ENCODE data around the gene GPR176.

GPR176 gene

GRCh38 chr15:39957481-39957880 is 37.4 kb upstream of the GPR176 start:
- no peak overlapping the region for H2BK5ac ChIP-seq (ENCODE audit: low read depth, low read length, poor library complexity, severe bottlenecking)
- WGBS: 58% methylated on average over 1 of the region's 1 CpG
- no peaks in the 10 kb centered on the region for H3K27me3 ChIP-seq (ENCODE audit: control insufficient read depth in 1 of 2, insufficient read depth in 1 of 2, low read length in 2 of 2)
- H4K8ac ChIP-seq (ENCODE audit: low read length): no peak overlapping the region
- no peak overlapping the region for H4K91ac ChIP-seq (ENCODE audit: low read length)
- peaks cover 31 to 95% of the 10 kb centered on the region in 2 experiments for H3K36me3 ChIP-seq (ENCODE audit: control insufficient read depth in 1 of 2, insufficient read depth in 2 of 2, low read depth in 1 of 2, low read length in 2 of 2)
- H2AK5ac ChIP-seq (ENCODE audit: low read length, severe bottlenecking): no peak overlapping the region
- H2BK15ac ChIP-seq (ENCODE audit: low read depth, poor library complexity, severe bottlenecking): no peak overlapping the region
- no peak overlapping the region for H3K18ac ChIP-seq (ENCODE audit: low read depth in 1 of 2, low read length in 2 of 2)
- H3K14ac ChIP-seq (ENCODE audit: low read length in 2 of 2): no peak overlapping the region
- H3K4me3 ChIP-seq (ENCODE audit: insufficient read depth in 1 of 2, low read depth in 1 of 2, low read length in 2 of 2): no peak overlapping the region
- no peak for DNase-seq
- H3K9me3 ChIP-seq (ENCODE audit: control insufficient read depth, low read length): no peaks in the 10 kb centered on the region
- peaks cover 31% of the 10 kb centered on the region for H3K79me1 ChIP-seq (replicated peaks; ENCODE audit: low read length, poor library complexity, severe bottlenecking)
- no peak overlapping the region for H3K9ac ChIP-seq (ENCODE audit: low read length)
- H2BK12ac ChIP-seq (ENCODE audit: low read length in 2 of 2): no peak overlapping the region
- no peaks in the 10 kb centered on the region for H3K4me1 ChIP-seq (ENCODE audit: control insufficient read depth, insufficient read depth, low read depth, low read length)
- no peak overlapping the region for H2BK120ac ChIP-seq (ENCODE audit: low read depth, low read length)
- H3K23ac ChIP-seq (ENCODE audit: low read length in 2 of 2): no peak overlapping the region
- H3K4ac ChIP-seq (ENCODE audit: low read depth in 1 of 2, low read length in 2 of 2): no peak overlapping the region
- no peak overlapping the region for H2AFZ ChIP-seq (ENCODE audit: low read depth, low read length)
- H3K27ac ChIP-seq (ENCODE audit: low read length, poor library complexity, severe bottlenecking): no peak overlapping the region
- H3K4me2 ChIP-seq (ENCODE audit: low read length, poor library complexity, severe bottlenecking): no peak overlapping the region

- no peak overlapping the region for H3K27ac ChIP-seq (ENCODE audit: low read length, poor library complexity, severe bottlenecking)
- H2BK15ac ChIP-seq (ENCODE audit: low read depth, poor library complexity, severe bottlenecking): no peak overlapping the region
- no peak overlapping the region for H3K4ac ChIP-seq (ENCODE audit: low read depth in 1 of 2, low read length in 2 of 2)
- no peak overlapping the region for H2BK12ac ChIP-seq (ENCODE audit: low read length in 2 of 2)
- no peak overlapping the region for H3K23ac ChIP-seq (ENCODE audit: low read length in 2 of 2)
- H4K8ac ChIP-seq (ENCODE audit: low read length): no peak overlapping the region
- H2AFZ ChIP-seq (ENCODE audit: low read depth, low read length): no peak overlapping the region
- no peak for DNase-seq
- H2BK5ac ChIP-seq (ENCODE audit: low read depth, low read length, poor library complexity, severe bottlenecking): no peak overlapping the region
- no peak overlapping the region for H2AK5ac ChIP-seq (ENCODE audit: low read length, severe bottlenecking)
- H3K4me1 ChIP-seq (ENCODE audit: control insufficient read depth, insufficient read depth, low read depth, low read length): peaks cover 1% of the 10 kb centered on the region
- H3K79me1 ChIP-seq (replicated peaks; ENCODE audit: low read length, poor library complexity, severe bottlenecking): peaks cover 26% of the 10 kb centered on the region
- no peak overlapping the region for H3K4me2 ChIP-seq (ENCODE audit: low read length, poor library complexity, severe bottlenecking)
- H3K27me3 ChIP-seq (ENCODE audit: control insufficient read depth in 1 of 2, insufficient read depth in 1 of 2, low read length in 2 of 2): no peaks in the 10 kb centered on the region
- 96% methylated on average over 4 of the region's 4 CpGs for WGBS
- H3K18ac ChIP-seq (ENCODE audit: low read depth in 1 of 2, low read length in 2 of 2): no peak overlapping the region
- H3K14ac ChIP-seq (ENCODE audit: low read length in 2 of 2): no peak overlapping the region
- no peak overlapping the region for H3K4me3 ChIP-seq (ENCODE audit: insufficient read depth in 1 of 2, low read depth in 1 of 2, low read length in 2 of 2)
- H2BK120ac ChIP-seq (ENCODE audit: low read depth, low read length): no peak overlapping the region
- no peak overlapping the region for H3K9ac ChIP-seq (ENCODE audit: low read length)
- no peaks in the 10 kb centered on the region for H3K9me3 ChIP-seq (ENCODE audit: control insufficient read depth, low read length)
- H3K36me3 ChIP-seq (ENCODE audit: control insufficient read depth in 1 of 2, insufficient read depth in 2 of 2, low read depth in 1 of 2, low read length in 2 of 2): peaks cover 43 to 94% of the 10 kb centered on the region in 2 experiments
- no peak overlapping the region for H4K91ac ChIP-seq (ENCODE audit: low read length)
Measured at GRCh38 chr15:39953521-39953920, 33.5 kb upstream of the GPR176 start.

GRCh38 chr15:39951561-39951960 is 31.5 kb upstream of the GPR176 start:
- 98% methylated on average over 7 of the region's 7 CpGs for WGBS
- Histone ChIP-seq H3K27me3 (ENCODE audit: control insufficient read depth in 1 of 2, insufficient read depth in 1 of 2, low read length in 2 of 2) (no peaks in the 10 kb centered on the region), H2BK15ac (ENCODE audit: low read depth, poor library complexity, severe bottlenecking) (no peak overlapping the region), H2BK120ac (ENCODE audit: low read depth, low read length) (no peak overlapping the region), H3K9me3 (ENCODE audit: control insufficient read depth, low read length) (peaks cover under 1% of the 10 kb centered on the region), H3K79me1 (replicated peaks; ENCODE audit: low read length, poor library complexity, severe bottlenecking) (peaks cover 24% of the 10 kb centered on the region), H4K91ac (ENCODE audit: low read length) (no peak overlapping the region), H4K8ac (ENCODE audit: low read length) (no peak overlapping the region), H3K9ac (ENCODE audit: low read length) (no peak overlapping the region), H2BK12ac (ENCODE audit: low read length in 2 of 2) (no peak overlapping the region), H3K4ac (ENCODE audit: low read depth in 1 of 2, low read length in 2 of 2) (no peak overlapping the region), H3K4me1 (ENCODE audit: control insufficient read depth, insufficient read depth, low read depth, low read length) (peaks cover 1% of the 10 kb centered on the region), H2AK5ac (ENCODE audit: low read length, severe bottlenecking) (no peak overlapping the region), H2AFZ (ENCODE audit: low read depth, low read length) (no peak overlapping the region), H2BK5ac (ENCODE audit: low read depth, low read length, poor library complexity, severe bottlenecking) (no peak overlapping the region), H3K36me3 (ENCODE audit: control insufficient read depth in 1 of 2, insufficient read depth in 2 of 2, low read depth in 1 of 2, low read length in 2 of 2) (peaks cover 38 to 92% of the 10 kb centered on the region in 2 experiments), H3K14ac (ENCODE audit: low read length in 2 of 2) (no peak overlapping the region), H3K4me2 (ENCODE audit: low read length, poor library complexity, severe bottlenecking) (no peak overlapping the region), H3K18ac (ENCODE audit: low read depth in 1 of 2, low read length in 2 of 2) (no peak overlapping the region), H3K4me3 (ENCODE audit: insufficient read depth in 1 of 2, low read depth in 1 of 2, low read length in 2 of 2) (no peak overlapping the region), H3K27ac (ENCODE audit: low read length, poor library complexity, severe bottlenecking) (no peak overlapping the region), H3K23ac (ENCODE audit: low read length in 2 of 2) (no peak overlapping the region)
- DNase-seq: no peak

GRCh38 chr15:39948817-39949216 is 28.8 kb upstream of the GPR176 start:
- Histone ChIP-seq H3K9ac (ENCODE audit: low read length) (no peak overlapping the region), H2BK5ac (ENCODE audit: low read depth, low read length, poor library complexity, severe bottlenecking) (no peak overlapping the region), H3K9me3 (ENCODE audit: control insufficient read depth, low read length) (peaks cover 6% of the 10 kb centered on the region), H3K4me3 (ENCODE audit: insufficient read depth in 1 of 2, low read depth in 1 of 2, low read length in 2 of 2) (no peak overlapping the region), H3K27me3 (ENCODE audit: control insufficient read depth in 1 of 2, insufficient read depth in 1 of 2, low read length in 2 of 2) (no peaks in the 10 kb centered on the region), H3K79me1 (replicated peaks; ENCODE audit: low read length, poor library complexity, severe bottlenecking) (peaks cover 22% of the 10 kb centered on the region), H3K14ac (ENCODE audit: low read length in 2 of 2) (no peak overlapping the region), H3K4me2 (ENCODE audit: low read length, poor library complexity, severe bottlenecking) (no peak overlapping the region), H2AK5ac (ENCODE audit: low read length, severe bottlenecking) (no peak overlapping the region), H2BK12ac (ENCODE audit: low read length in 2 of 2) (peak overlapping the region in 1 of 2 experiments; percentile 48), H3K4ac (ENCODE audit: low read depth in 1 of 2, low read length in 2 of 2) (no peak overlapping the region), H4K91ac (ENCODE audit: low read length) (no peak overlapping the region), H3K23ac (ENCODE audit: low read length in 2 of 2) (no peak overlapping the region), H3K18ac (ENCODE audit: low read depth in 1 of 2, low read length in 2 of 2) (no peak overlapping the region), H2BK120ac (ENCODE audit: low read depth, low read length) (no peak overlapping the region), H3K4me1 (ENCODE audit: control insufficient read depth, insufficient read depth, low read depth, low read length) (peaks cover 1% of the 10 kb centered on the region), H2BK15ac (ENCODE audit: low read depth, poor library complexity, severe bottlenecking) (no peak overlapping the region), H3K36me3 (ENCODE audit: control insufficient read depth in 1 of 2, insufficient read depth in 2 of 2, low read depth in 1 of 2, low read length in 2 of 2) (peaks cover 24 to 89% of the 10 kb centered on the region in 2 experiments), H4K8ac (ENCODE audit: low read length) (peak overlapping the region; percentile 59), H3K27ac (ENCODE audit: low read length, poor library complexity, severe bottlenecking) (no peak overlapping the region), H2AFZ (ENCODE audit: low read depth, low read length) (no peak overlapping the region)
- WGBS: 49% methylated on average over 4 of the region's 5 CpGs
- peak; percentile 44 for DNase-seq

Measured in mesenchymal stem cell (in vitro differentiated cells and primary cell).